A673 (cell line): ENCODE measurements around the gene SIRT2.

Source experiments
- CTCF ChIP-seq: fragments of 300-800, 200-600 bp; sonication (generic); conservative IDR thresholded peaks from 2 replicates; pipeline ENCODE4 v1.5.1; 2017; ENCODE audit warnings: low read depth, mild to moderate bottlenecking, antibody characterized with exemption, low read length, moderate library complexity, mixed read lengths
- EZH2 ChIP-seq: fragments of 200-600 bp; sonication (generic); IDR thresholded peaks from 2 replicates; pipeline ENCODE4 v1.6.1; 2017; ENCODE audit warnings: borderline replicate concordance, low read depth, mild to moderate bottlenecking, mixed read lengths, antibody characterized with exemption, low read length; ENCODE audit not compliant: poor library complexity, severe bottlenecking

GRCh38 chr19:38852231-38853044 lies 47.0 kb downstream of the SIRT2 start:
- TF ChIP-seq CTCF, result no peak
- TF ChIP-seq EZH2, result no peak
